Epithelial cell of esophagus (primary cell): ENCODE data around the gene CDH4.

ENCODE experiments used
- DNase-seq: peaks from one replicate; pipeline ENCODE4 v3.0.0; 2010; ENCODE audit warnings: low read depth
- H3K4me3 ChIP-seq: 2 replicates; pipeline ENCODE4 v1.5.1; 2011; ENCODE audit warnings: mild to moderate bottlenecking, low read length, control low read depth
- CTCF ChIP-seq: IDR thresholded peaks from 2 replicates; pipeline ENCODE4 v1.5.1; 2011; ENCODE audit warnings: low read depth, mild to moderate bottlenecking, low read length, control low read depth, inconsistent platforms; ENCODE audit not compliant: insufficient read depth; ENCODE audit errors: missing control alignments

Gene CDH4

DNA sequence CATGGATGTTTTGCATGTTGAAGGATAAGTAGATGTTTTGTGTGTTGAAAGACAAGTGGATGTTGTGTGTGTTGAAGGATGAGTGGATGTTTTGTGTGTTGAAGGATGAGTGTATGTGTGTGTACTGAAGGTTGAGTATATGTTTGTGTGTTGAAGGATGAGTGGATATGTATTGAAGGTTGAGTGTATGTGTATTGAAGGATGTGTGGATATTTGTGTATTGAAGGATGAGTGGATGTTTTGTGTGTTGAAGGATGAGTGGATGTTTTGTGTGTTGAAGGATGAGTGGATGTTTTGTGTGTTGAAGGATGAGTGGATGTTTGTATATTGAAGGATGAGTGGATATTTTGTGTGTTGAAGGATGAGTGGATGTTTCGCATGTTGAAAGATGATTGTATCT is 325.0 kb downstream of the CDH4 start:
- no peak for DNase-seq
- TF ChIP-seq CTCF = no peak
- H3K4me3 ChIP-seq = no peak overlapping the region

- no peak for TF ChIP-seq CTCF
- H3K4me3 ChIP-seq = no peak overlapping the region
These were observed 327.8 kb downstream of the CDH4 start for GRCh38 chr20:61579908-61580307.

DNA sequence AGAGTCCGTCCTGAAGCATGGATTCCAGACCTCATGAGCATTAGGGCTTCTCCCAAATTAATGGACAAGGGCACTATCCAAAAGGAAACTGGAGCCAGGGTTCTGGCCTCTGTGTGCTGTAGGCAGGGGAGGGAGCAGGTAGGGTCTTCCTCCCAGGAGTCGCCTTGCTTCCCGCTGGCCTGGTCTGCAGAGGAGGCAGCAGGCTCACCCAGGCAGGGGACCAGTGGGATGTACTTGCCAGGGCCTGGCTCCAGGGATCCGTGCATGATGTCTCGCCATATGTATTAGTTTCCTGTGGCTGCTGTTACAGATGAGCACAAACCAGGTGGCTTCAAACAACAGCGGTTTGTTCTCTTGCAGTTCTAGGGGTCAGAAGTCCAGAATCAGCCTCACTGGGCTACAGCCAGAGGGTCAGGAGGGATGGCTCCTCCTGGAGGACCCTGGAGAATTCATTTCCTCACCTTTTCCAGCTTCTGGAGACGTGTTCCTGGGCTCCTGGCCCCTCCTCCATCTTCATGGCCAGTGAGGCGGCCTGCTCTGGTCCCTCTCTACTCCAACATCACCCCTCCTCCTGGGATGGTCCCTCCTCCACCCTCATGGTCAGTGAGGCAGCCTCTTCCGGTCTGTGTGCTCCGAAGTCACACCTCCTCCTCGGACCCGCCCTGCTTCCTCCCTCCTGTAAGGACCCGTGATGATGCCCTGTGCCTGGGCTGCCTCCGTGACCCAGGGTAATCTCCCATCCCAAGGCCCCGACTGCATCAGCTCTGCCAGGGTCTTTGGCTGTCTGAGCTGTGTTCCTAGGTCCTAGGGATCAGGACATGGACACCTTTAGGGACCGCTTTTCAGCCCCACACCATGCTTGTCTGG is 329.1 kb downstream of the CDH4 start:
- no peak for TF ChIP-seq CTCF
- no peak for DNase-seq

More at GRCh38 chr20:61579908-61580307, 327.8 kb downstream of the CDH4 start:
- no peak for DNase-seq

DNA sequence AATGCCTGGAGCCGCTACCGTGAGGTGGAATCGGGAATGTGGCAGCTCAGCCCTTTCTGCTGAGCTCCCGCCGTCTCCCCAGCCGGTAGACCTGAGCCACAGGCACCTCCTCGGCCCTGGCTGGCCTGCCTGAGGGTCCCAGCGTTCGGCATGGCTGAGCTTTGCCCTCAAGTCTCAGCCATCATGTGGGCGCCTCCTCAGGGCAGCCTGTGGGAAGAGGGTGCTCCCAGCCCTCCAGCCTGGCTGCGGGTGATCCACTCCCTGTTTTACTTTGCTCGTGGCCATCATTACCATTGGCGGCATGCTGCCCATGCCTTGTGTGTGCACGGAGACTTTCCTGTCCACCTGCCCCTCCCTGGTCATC is 329.7 kb downstream of the CDH4 start:
- H3K4me3 ChIP-seq = no peak overlapping the region
- no peak for DNase-seq
- TF ChIP-seq CTCF = no peak

More for the DNA sequence above, 329.1 kb downstream of the CDH4 start:
- no peak overlapping the region for H3K4me3 ChIP-seq

- no peak for DNase-seq
- TF ChIP-seq CTCF = no peak
- H3K4me3 ChIP-seq = no peak overlapping the region
These were observed 330.3 kb downstream of the CDH4 start for GRCh38 chr20:61582196-61582923.

GRCh38 chr20:61583356-61583755 is 331.3 kb downstream of the CDH4 start:
- DNase-seq = no peak
- no peak for TF ChIP-seq CTCF
- no peak overlapping the region for H3K4me3 ChIP-seq
